Neural cell (in vitro differentiated cells): Measurements from ENCODE around the gene DYNC1I2.

Experiments used
- CTCF ChIP-seq: fragments of 450-650 bp; IDR thresholded peaks from 2 replicates; pipeline ENCODE4 v1.5.1; 2014; ENCODE audit warnings: antibody characterized with exemption, mild to moderate bottlenecking, moderate library complexity; ENCODE audit not compliant: poor library complexity, severe bottlenecking
- EP300 ChIP-seq: fragments of 450-650 bp; conservative IDR thresholded peaks from 2 replicates; pipeline ENCODE4 v1.6.1; 2014; ENCODE audit warnings: antibody characterized with exemption, mild to moderate bottlenecking, moderate library complexity; ENCODE audit not compliant: poor library complexity, severe bottlenecking
- EZH2 ChIP-seq: fragments of 200-600, 300-800 bp; shearing (Covaris generic), sonication (generic); IDR thresholded peaks from 2 replicates; pipeline ENCODE4 v1.6.1; 2014; ENCODE audit warnings: antibody characterized with exemption, low read length, borderline replicate concordance, mild to moderate bottlenecking; ENCODE audit not compliant: insufficient read depth, poor library complexity, severe bottlenecking
- MXI1 ChIP-seq: fragments of 450-650 bp; conservative IDR thresholded peaks from 2 replicates; pipeline ENCODE4 v1.6.1; 2014; ENCODE audit warnings: antibody characterized with exemption, mild to moderate bottlenecking; ENCODE audit not compliant: poor library complexity, severe bottlenecking
- RAD21 ChIP-seq: fragments of 450-650 bp; conservative IDR thresholded peaks from 2 replicates; pipeline ENCODE4 v1.6.1; 2014; ENCODE audit warnings: antibody characterized with exemption, mild to moderate bottlenecking, moderate library complexity

- TF ChIP-seq CTCF (no peak), RAD21 (no peak), EZH2 (no peak), MXI1 (no peak), EP300 (no peak)
Measured at GRCh38 chr2:171742760-171743159, 55.5 kb downstream of the DYNC1I2 start.
